K562 (cell line): ENCODE results near the gene PRRC2A. TPM values are rescaled to one million over a fixed set of nuclear protein-coding genes. Genes with fewer than 3 reads are reported as not detected.

ENCODE experiments used
- CC2D1A ChIP-seq: fragments of 450-650 bp; IDR thresholded peaks from 2 replicates; pipeline ENCODE4 v1.6.1; 2017; ENCODE audit warnings: mild to moderate bottlenecking
- CHD2 ChIP-seq: IDR thresholded peaks from 2 replicates; pipeline ENCODE4 v1.6.1; 2011; ENCODE audit warnings: low read depth, low read length
- ELK3 ChIP-seq: fragments of 450-650 bp; formaldehyde crosslinking; IDR thresholded peaks from 2 replicates; pipeline ENCODE4 v1.4.0; 2020; ENCODE audit warnings: mild to moderate bottlenecking
- FIP1L1 ChIP-seq: fragments of 200-400 bp; formaldehyde crosslinking; IDR thresholded peaks from 2 replicates; pipeline ENCODE4 v1.6.1; 2018; ENCODE audit warnings: mild to moderate bottlenecking, low read depth, low read length; ENCODE audit not compliant: poor library complexity, severe bottlenecking
- MLLT1 ChIP-seq, 2 experiments: fragments of 450-650 bp; IDR thresholded peaks; 2 replicates each; pipeline ENCODE4 v1.6.1; 2016
- ZNF766 ChIP-seq: fragments of 200-800 bp; sonication (Bioruptor generic); conservative IDR thresholded peaks from 2 replicates; pipeline ENCODE4 v1.6.1; 2016; ENCODE audit warnings: missing genetic modification characterization, missing compliant biosample characterization
- polyA plus RNA-seq, 8 experiments: library from polyadenylated mRNA; depleted of rRNA in 4 of 8; stranded (reverse) in 5 of 8; unstranded in 3 of 8; fragments of >200 nt; fragmentation: Nextera tagmentation in 2 of 8; fragmentation: Illumina TruSeq in 1 of 8; extraction: Ambion mirVana in 2 of 8; extraction: Trizol in 1 of 8; gene quantifications; 2 replicates each; pipeline versions ENCODE4 v1.2.1 to v1.2.3, GENCODE V29; 2011 to 2014; ENCODE audit warnings: inconsistent platforms in 1 of 8, missing spikeins in 1 of 8
- total RNA-seq, 7 experiments: library from RNA; depleted of rRNA in 6 of 7; stranded (reverse); fragments of >200 nt in 6 of 7; fragmentation: Illumina TruSeq in 2 of 7; extraction: Trizol in 2 of 7; gene quantifications; 2 replicates each; pipeline versions ENCODE4 v1.2.1 to v1.2.3, GENCODE V29; 2011 to 2021; ENCODE audit warnings: low replicate concordance in 1 of 7
- TF ChIP-seq, protein P1 (sequence below): fragments of 450-650 bp; IDR thresholded peaks from 2 replicates; pipeline ENCODE4 v1.6.1; 2016; ENCODE audit warnings: mild to moderate bottlenecking, moderate library complexity
- TF ChIP-seq, protein P2 (sequence below): fragments of 450-650 bp; IDR thresholded peaks from 2 replicates; pipeline ENCODE4 v1.6.1; 2018; ENCODE audit not compliant: partially characterized antibody

PRRC2A gene
- total and polyA plus RNA-seq, 9 of the 15 experiments (the other 6 are each of a cell fraction or from before 2014, with no cell fraction given) = 1.0 to 332 (median 63.0) TPM

DNA sequence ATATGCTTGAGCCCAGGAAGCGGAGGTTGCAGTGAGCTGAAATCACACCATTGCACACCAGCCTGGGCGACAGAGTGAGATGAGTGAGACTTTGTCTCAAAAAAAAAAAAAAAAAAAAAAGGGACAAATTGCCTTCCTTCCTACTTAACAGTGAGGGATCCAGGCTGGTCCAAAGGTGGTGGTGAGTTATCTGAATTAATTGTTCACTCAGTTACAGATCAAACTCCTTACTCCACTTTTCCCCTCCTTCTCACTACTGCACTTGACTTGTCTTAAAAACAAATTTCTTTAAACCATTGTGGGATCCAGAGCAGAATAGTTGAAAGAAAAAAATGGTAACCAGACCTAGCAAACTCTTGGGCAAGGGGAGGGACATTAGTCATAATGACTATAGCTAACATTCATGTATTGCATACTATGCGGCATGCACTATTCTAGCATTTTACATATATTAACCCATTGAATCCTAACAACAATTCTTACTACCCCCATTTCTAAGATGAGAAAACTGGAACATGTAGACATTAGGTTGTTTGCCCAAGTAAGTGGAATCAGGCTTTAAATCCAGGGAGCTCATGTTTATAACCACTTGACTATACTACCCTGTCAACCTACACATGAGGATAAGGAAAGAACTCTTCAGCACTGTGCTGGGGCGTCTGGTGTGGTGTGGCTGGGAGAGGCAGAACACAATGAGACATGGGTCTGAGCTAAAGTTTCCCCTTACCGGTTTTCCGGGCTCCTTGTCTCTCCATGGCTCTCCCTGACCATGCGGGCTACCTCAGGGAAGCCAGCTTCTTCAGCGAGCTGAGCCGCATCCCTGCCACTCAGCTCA lies 42.8 kb downstream of the PRRC2A start (continued):
- TF ChIP-seq, protein P1, sequence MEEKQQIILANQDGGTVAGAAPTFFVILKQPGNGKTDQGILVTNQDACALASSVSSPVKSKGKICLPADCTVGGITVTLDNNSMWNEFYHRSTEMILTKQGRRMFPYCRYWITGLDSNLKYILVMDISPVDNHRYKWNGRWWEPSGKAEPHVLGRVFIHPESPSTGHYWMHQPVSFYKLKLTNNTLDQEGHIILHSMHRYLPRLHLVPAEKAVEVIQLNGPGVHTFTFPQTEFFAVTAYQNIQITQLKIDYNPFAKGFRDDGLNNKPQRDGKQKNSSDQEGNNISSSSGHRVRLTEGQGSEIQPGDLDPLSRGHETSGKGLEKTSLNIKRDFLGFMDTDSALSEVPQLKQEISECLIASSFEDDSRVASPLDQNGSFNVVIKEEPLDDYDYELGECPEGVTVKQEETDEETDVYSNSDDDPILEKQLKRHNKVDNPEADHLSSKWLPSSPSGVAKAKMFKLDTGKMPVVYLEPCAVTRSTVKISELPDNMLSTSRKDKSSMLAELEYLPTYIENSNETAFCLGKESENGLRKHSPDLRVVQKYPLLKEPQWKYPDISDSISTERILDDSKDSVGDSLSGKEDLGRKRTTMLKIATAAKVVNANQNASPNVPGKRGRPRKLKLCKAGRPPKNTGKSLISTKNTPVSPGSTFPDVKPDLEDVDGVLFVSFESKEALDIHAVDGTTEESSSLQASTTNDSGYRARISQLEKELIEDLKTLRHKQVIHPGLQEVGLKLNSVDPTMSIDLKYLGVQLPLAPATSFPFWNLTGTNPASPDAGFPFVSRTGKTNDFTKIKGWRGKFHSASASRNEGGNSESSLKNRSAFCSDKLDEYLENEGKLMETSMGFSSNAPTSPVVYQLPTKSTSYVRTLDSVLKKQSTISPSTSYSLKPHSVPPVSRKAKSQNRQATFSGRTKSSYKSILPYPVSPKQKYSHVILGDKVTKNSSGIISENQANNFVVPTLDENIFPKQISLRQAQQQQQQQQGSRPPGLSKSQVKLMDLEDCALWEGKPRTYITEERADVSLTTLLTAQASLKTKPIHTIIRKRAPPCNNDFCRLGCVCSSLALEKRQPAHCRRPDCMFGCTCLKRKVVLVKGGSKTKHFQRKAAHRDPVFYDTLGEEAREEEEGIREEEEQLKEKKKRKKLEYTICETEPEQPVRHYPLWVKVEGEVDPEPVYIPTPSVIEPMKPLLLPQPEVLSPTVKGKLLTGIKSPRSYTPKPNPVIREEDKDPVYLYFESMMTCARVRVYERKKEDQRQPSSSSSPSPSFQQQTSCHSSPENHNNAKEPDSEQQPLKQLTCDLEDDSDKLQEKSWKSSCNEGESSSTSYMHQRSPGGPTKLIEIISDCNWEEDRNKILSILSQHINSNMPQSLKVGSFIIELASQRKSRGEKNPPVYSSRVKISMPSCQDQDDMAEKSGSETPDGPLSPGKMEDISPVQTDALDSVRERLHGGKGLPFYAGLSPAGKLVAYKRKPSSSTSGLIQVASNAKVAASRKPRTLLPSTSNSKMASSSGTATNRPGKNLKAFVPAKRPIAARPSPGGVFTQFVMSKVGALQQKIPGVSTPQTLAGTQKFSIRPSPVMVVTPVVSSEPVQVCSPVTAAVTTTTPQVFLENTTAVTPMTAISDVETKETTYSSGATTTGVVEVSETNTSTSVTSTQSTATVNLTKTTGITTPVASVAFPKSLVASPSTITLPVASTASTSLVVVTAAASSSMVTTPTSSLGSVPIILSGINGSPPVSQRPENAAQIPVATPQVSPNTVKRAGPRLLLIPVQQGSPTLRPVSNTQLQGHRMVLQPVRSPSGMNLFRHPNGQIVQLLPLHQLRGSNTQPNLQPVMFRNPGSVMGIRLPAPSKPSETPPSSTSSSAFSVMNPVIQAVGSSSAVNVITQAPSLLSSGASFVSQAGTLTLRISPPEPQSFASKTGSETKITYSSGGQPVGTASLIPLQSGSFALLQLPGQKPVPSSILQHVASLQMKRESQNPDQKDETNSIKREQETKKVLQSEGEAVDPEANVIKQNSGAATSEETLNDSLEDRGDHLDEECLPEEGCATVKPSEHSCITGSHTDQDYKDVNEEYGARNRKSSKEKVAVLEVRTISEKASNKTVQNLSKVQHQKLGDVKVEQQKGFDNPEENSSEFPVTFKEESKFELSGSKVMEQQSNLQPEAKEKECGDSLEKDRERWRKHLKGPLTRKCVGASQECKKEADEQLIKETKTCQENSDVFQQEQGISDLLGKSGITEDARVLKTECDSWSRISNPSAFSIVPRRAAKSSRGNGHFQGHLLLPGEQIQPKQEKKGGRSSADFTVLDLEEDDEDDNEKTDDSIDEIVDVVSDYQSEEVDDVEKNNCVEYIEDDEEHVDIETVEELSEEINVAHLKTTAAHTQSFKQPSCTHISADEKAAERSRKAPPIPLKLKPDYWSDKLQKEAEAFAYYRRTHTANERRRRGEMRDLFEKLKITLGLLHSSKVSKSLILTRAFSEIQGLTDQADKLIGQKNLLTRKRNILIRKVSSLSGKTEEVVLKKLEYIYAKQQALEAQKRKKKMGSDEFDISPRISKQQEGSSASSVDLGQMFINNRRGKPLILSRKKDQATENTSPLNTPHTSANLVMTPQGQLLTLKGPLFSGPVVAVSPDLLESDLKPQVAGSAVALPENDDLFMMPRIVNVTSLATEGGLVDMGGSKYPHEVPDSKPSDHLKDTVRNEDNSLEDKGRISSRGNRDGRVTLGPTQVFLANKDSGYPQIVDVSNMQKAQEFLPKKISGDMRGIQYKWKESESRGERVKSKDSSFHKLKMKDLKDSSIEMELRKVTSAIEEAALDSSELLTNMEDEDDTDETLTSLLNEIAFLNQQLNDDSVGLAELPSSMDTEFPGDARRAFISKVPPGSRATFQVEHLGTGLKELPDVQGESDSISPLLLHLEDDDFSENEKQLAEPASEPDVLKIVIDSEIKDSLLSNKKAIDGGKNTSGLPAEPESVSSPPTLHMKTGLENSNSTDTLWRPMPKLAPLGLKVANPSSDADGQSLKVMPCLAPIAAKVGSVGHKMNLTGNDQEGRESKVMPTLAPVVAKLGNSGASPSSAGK = no peak
- TF ChIP-seq MLLT1 (IDR thresholded peaks at IDR 0.05) (no peak), ZNF766 (CRISPR knock-in tag) (no peak), ELK3 (CRISPR knock-in tag) (no peak), CHD2 (no peak; the same call in 1 of the 2 replicates), CC2D1A (no peak), FIP1L1 (no peak)
- TF ChIP-seq, protein P2, sequence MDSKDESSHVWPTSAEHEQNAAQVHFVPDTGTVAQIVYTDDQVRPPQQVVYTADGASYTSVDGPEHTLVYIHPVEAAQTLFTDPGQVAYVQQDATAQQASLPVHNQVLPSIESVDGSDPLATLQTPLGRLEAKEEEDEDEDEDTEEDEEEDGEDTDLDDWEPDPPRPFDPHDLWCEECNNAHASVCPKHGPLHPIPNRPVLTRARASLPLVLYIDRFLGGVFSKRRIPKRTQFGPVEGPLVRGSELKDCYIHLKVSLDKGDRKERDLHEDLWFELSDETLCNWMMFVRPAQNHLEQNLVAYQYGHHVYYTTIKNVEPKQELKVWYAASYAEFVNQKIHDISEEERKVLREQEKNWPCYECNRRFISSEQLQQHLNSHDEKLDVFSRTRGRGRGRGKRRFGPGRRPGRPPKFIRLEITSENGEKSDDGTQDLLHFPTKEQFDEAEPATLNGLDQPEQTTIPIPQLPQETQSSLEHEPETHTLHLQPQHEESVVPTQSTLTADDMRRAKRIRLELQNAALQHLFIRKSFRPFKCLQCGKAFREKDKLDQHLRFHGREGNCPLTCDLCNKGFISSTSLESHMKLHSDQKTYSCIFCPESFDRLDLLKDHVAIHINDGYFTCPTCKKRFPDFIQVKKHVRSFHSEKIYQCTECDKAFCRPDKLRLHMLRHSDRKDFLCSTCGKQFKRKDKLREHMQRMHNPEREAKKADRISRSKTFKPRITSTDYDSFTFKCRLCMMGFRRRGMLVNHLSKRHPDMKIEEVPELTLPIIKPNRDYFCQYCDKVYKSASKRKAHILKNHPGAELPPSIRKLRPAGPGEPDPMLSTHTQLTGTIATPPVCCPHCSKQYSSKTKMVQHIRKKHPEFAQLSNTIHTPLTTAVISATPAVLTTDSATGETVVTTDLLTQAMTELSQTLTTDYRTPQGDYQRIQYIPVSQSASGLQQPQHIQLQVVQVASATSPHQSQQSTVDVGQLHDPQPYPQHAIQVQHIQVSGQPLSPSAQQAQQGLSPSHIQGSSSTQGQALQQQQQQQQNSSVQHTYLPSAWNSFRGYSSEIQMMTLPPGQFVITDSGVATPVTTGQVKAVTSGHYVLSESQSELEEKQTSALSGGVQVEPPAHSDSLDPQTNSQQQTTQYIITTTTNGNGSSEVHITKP = no peak
